Measurements from ENCODE around the gene MRPL43.

MRPL43 gene

GRCh38 chr10:100939763-100940344 lies 47.4 kb downstream of the MRPL43 start:
- H3K4me3 ChIP-seq (ENCODE audit: low read depth, low read length), result no peak overlapping the region
- no peak for TF ChIP-seq CTCF (IDR thresholded peaks at IDR 0.05; ENCODE audit: control insufficient read depth, extremely low read depth, insufficient read depth)
- no peak for DNase-seq (ENCODE audit: low read depth)

All from LNCaP clone FGC (cell line).